Gastrocnemius medialis (tissue), 4 donors: ENCODE data around the gene TMEM61.

Experiments used
- CTCF ChIP-seq, 5 experiments: fragments of 450-650 bp in 3 of 5; fragments of 200-600 bp in 2 of 5; sonication (generic) in 2 of 5; IDR thresholded peaks in 4 of 5; conservative IDR thresholded peaks in 1 of 5; 1 replicate in 4 of 5; 2 replicates in 1 of 5; pipeline ENCODE4 v1.5.1; 2016 to 2019; ENCODE audit warnings: antibody characterized with exemption in 5 of 5, mild to moderate bottlenecking in 3 of 5, moderate library complexity in 3 of 5
- POLR2A ChIP-seq, 2 donors: fragments of 450-650 bp; IDR thresholded peaks; one replicate each; pipeline ENCODE4 v1.6.1; 2017; ENCODE audit warnings: antibody characterized with exemption in 2 of 2, mild to moderate bottlenecking in 2 of 2, moderate library complexity in 2 of 2

- no peak for TF ChIP-seq CTCF (IDR thresholded peaks at IDR 0.05 in 4 of 5, conservative IDR thresholded peaks at IDR 0.05 in 1 of 5)
- TF ChIP-seq POLR2A (IDR thresholded peaks at IDR 0.05) = no peak
Observed at GRCh38 chr1:54931275-54931840, 49.1 kb upstream of the TMEM61 start.
